Lower lobe of right lung (tissue), 2 donors: ENCODE measurements around the gene PCDH1. TPM values are rescaled to one million over a fixed set of nuclear protein-coding genes. Genes with fewer than 3 reads are reported as not detected.
A peak's percentile ranks its signal among the peaks of the same experiment; 100 is the strongest.

Source experiments
- ATAC-seq, 2 donors: fragments of 200-7000 bp; cut with Tn5 transposase; one replicate each; pipeline ENCODE4 v1.9.1; 2020 to 2022; ENCODE audit warnings: mild to moderate bottlenecking in 2 of 2, moderate library complexity in 2 of 2
- DNase-seq: peaks from one replicate; pipeline ENCODE4 v3.0.0-alpha.2; 2020
- H3K27ac ChIP-seq: fragments of 200-600 bp; one replicate; pipeline ENCODE4 v1.8.0; 2022
- H3K27me3 ChIP-seq: fragments of 200-600 bp; one replicate; pipeline ENCODE4 v1.8.0; 2022; ENCODE audit warnings: low read depth
- H3K36me3 ChIP-seq: fragments of 200-600 bp; one replicate; pipeline ENCODE4 v1.8.0; 2022; ENCODE audit warnings: mild to moderate bottlenecking
- H3K4me1 ChIP-seq: fragments of 200-600 bp; one replicate; pipeline ENCODE4 v1.8.0; 2022
- H3K4me3 ChIP-seq: fragments of 200-600 bp; one replicate; pipeline ENCODE4 v1.8.0; 2022; ENCODE audit warnings: mild to moderate bottlenecking
- H3K9me3 ChIP-seq: fragments of 200-600 bp; one replicate; pipeline ENCODE4 v1.8.0; 2022
- CTCF ChIP-seq: fragments of 200-600 bp; IDR thresholded peaks from one replicate; pipeline ENCODE4 v1.8.0; 2022; ENCODE audit warnings: antibody characterized with exemption, mild to moderate bottlenecking
- intact Hi-C: fragments of 100-400 bp; cut with DNase I; formaldehyde crosslinking; loops from one replicate; pipeline ENCODE4 v1.11.0; 2022
- total RNA-seq: library from RNA; stranded (reverse); fragmentation: NEBNext Ultra II Directional; extraction: Animal tissue kit (Norgen Biotek cat#: 25700); gene quantifications from one replicate; pipeline ENCODE4 v1.2.1, GENCODE V29; 2021
- donor health status: DM: no; HTN: yes; CAD: no; lungs with severe emphysema.

The PCDH1 gene
- total RNA-seq, 1 donor from 2014 or later, result 55.7 TPM

- H3K27ac ChIP-seq, result no peak overlapping the region
- H3K4me1 ChIP-seq, result peaks cover 7% of the 10 kb centered on the region
- H3K4me3 ChIP-seq, result peak overlapping the region; percentile 51
- ATAC-seq (peak; percentile 84 to 86), DNase-seq (peak; percentile 79)
- H3K36me3 ChIP-seq, result no peaks in the 10 kb centered on the region
- TF ChIP-seq CTCF, result peak; percentile 45
- peaks cover 16% of the 10 kb centered on the region for H3K27me3 ChIP-seq
- intact Hi-C loops, result no loop called here
- no peaks in the 10 kb centered on the region for H3K9me3 ChIP-seq
Measured at GRCh38 chr5:141914199-141914743, 36.1 kb upstream of the PCDH1 start.

- H3K9me3 ChIP-seq, result no peaks in the 10 kb centered on the region
- DNase-seq, result no peak
- H3K27ac ChIP-seq, result no peak overlapping the region
- intact Hi-C loops, result no loop called here
- H3K36me3 ChIP-seq, result no peaks in the 10 kb centered on the region
- TF ChIP-seq CTCF, result no peak
- H3K27me3 ChIP-seq, result peaks cover 16% of the 10 kb centered on the region
- H3K4me1 ChIP-seq, result peaks cover 7% of the 10 kb centered on the region
- ATAC-seq, result no peak
- H3K4me3 ChIP-seq, result peak overlapping the region; percentile 51
Measured at GRCh38 chr5:141913560-141914198, 35.5 kb upstream of the PCDH1 start.

GRCh38 chr5:141910271-141910673 lies 32.1 kb upstream of the PCDH1 start:
- no peak for TF ChIP-seq CTCF
- ATAC-seq, result peak; percentile 13 to 29
- Histone ChIP-seq H3K4me1 (peaks cover 7% of the 10 kb centered on the region), H3K4me3 (no peak overlapping the region), H3K27ac (no peak overlapping the region), H3K36me3 (no peaks in the 10 kb centered on the region), H3K27me3 (peaks cover 16% of the 10 kb centered on the region), H3K9me3 (no peaks in the 10 kb centered on the region)
- DNase-seq, result no peak
- intact Hi-C loops, result no loop called here

- ATAC-seq, result no peak
- intact Hi-C loops, result no loop called here
- Histone ChIP-seq H3K36me3 (no peaks in the 10 kb centered on the region), H3K4me3 (no peak overlapping the region), H3K27me3 (peaks cover 16% of the 10 kb centered on the region), H3K9me3 (no peaks in the 10 kb centered on the region), H3K4me1 (peaks cover 7% of the 10 kb centered on the region), H3K27ac (no peak overlapping the region)
- no peak for DNase-seq
- TF ChIP-seq CTCF, result no peak
Measured at GRCh38 chr5:141909212-141909611, 31.0 kb upstream of the PCDH1 start.

GRCh38 chr5:141908796-141909195 lies 30.6 kb upstream of the PCDH1 start:
- H3K27ac ChIP-seq, result no peak overlapping the region

More at GRCh38 chr5:141908796-141909195, 30.6 kb upstream of the PCDH1 start:
- no peaks in the 10 kb centered on the region for H3K9me3 ChIP-seq
- DNase-seq (no peak), ATAC-seq (no peak)
- TF ChIP-seq CTCF, result no peak
- no peaks in the 10 kb centered on the region for H3K36me3 ChIP-seq
- H3K27me3 ChIP-seq, result peaks cover 13% of the 10 kb centered on the region
- H3K4me3 ChIP-seq, result no peak overlapping the region
- intact Hi-C loops, result no loop called here
- H3K4me1 ChIP-seq, result peaks cover 3% of the 10 kb centered on the region
